ENCODE measurements around the gene SPTA1. TPM values are rescaled to one million over a fixed set of nuclear protein-coding genes. Genes with fewer than 3 reads are reported as not detected.

SPTA1 gene
- total RNA-seq, 1 donor from 2014 or later = not detected

GRCh38 chr1:158674302-158674701 is 12.2 kb downstream of the SPTA1 start:
- Mint-ChIP-seq H3K4me1 (no peaks in the 10 kb centered on the region), H3K36me3 (ENCODE audit: low read depth) (no peaks in the 10 kb centered on the region), H3K27ac (ENCODE audit: unreplicated experiment) (no peak overlapping the region), H3K27me3 (ENCODE audit: low read depth) (peaks cover 7% of the 10 kb centered on the region), H3K9me3 (no peaks in the 10 kb centered on the region), H3K4me3 (no peak overlapping the region)
- TF ChIP-seq CTCF (conservative IDR thresholded peaks at IDR 0.05) = no peak
- no peak for DNase-seq (ENCODE audit: low read depth, low spot score)

DNA sequence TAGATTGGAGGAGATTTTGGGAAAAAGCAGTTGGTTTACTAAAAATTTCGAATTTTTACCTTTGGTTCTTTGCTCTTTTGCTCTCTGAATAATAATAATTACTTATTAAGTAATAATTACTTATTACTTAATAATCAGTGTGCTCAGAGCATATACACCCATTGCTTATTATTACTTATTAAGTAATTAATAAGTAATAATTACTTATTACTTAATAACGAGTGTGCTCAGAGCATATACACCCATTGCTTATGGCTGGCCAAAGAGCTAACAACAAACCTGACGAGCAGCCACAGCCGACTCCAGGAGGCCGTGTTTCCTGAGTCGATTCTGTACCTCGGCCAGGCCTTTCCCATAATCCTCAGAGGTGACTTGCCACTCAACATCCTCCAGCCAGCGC is 20.5 kb downstream of the SPTA1 start:
- no peak for DNase-seq (ENCODE audit: low read depth, low spot score)
- H3K36me3 Mint-ChIP-seq (ENCODE audit: low read depth) = no peaks in the 10 kb centered on the region
- peaks cover 4% of the 10 kb centered on the region for H3K4me1 Mint-ChIP-seq
- H3K27me3 Mint-ChIP-seq (ENCODE audit: low read depth) = no peaks in the 10 kb centered on the region
- H3K4me3 Mint-ChIP-seq = no peak overlapping the region
- TF ChIP-seq CTCF (conservative IDR thresholded peaks at IDR 0.05) = no peak
- no peaks in the 10 kb centered on the region for H3K9me3 Mint-ChIP-seq
- no peak overlapping the region for H3K27ac Mint-ChIP-seq (ENCODE audit: unreplicated experiment)

DNA sequence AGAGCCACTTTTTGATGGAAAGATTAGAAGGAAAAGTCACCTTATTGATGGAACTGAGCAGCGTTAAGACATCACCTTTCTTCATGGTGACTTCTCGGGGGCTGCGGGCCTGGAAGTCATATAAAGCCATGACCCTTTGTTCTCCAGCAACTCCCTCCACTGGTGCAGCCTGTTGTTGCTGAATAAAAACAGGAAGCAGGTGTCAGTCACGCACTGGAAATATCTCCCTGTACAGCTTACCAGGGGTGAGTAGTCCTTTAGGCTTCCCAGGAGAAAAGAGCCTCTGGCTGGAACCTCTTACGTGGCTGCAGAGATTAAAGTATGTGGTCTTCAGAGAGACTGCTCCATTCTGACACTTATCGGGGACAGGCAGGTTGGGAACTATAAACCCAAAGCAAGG is 31.9 kb downstream of the SPTA1 start:
- Mint-ChIP-seq H3K4me1 (peaks cover 4% of the 10 kb centered on the region), H3K27me3 (ENCODE audit: low read depth) (peaks cover 2% of the 10 kb centered on the region), H3K36me3 (ENCODE audit: low read depth) (no peaks in the 10 kb centered on the region), H3K4me3 (no peak overlapping the region), H3K27ac (ENCODE audit: unreplicated experiment) (no peak overlapping the region), H3K9me3 (no peaks in the 10 kb centered on the region)
- no peak for DNase-seq (ENCODE audit: low read depth, low spot score)
- TF ChIP-seq CTCF (conservative IDR thresholded peaks at IDR 0.05) = no peak

- Mint-ChIP-seq H3K27me3 (ENCODE audit: low read depth) (peaks cover 2% of the 10 kb centered on the region), H3K36me3 (ENCODE audit: low read depth) (no peaks in the 10 kb centered on the region), H3K27ac (ENCODE audit: unreplicated experiment) (no peak overlapping the region), H3K4me1 (peaks cover 4% of the 10 kb centered on the region), H3K9me3 (no peaks in the 10 kb centered on the region), H3K4me3 (no peak overlapping the region)
- DNase-seq (ENCODE audit: low read depth, low spot score) = no peak
- no peak for TF ChIP-seq CTCF (conservative IDR thresholded peaks at IDR 0.05)
These were observed 32.4 kb downstream of the SPTA1 start for GRCh38 chr1:158654086-158654485.

DNA sequence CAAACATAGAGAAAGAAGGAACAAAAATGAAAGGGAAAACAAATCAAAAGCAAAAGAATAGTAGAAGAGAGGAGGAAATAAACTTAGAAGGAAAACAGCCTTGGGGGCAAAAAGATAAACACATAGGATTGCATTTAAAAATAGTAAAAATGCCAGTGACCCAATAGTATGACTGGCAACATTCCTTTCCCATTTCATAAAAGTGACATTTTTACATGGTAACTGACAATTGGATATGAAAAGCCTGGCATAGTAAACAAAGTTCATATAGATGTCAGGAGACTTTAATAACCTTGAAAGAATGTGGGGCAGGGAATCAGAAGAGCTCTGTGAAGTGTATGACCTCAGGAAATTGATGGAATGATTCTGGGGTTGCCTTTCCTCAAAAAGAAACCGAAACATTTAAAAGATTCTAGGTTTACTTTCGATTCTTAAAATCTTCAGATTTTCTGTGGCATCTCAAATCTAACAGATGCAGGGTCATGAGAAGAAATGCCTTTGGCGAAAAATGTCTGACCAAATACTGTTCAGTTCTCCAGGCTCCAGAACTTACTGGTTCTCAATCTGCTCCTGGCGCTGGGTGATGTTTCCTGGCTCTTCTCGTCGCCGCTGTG is 33.7 kb downstream of the SPTA1 start:
- Mint-ChIP-seq H3K27ac (ENCODE audit: unreplicated experiment) (no peak overlapping the region), H3K9me3 (no peaks in the 10 kb centered on the region), H3K36me3 (ENCODE audit: low read depth) (no peaks in the 10 kb centered on the region), H3K4me3 (no peak overlapping the region), H3K27me3 (ENCODE audit: low read depth) (peaks cover 2% of the 10 kb centered on the region), H3K4me1 (peaks cover 4% of the 10 kb centered on the region)
- no peak for TF ChIP-seq CTCF (conservative IDR thresholded peaks at IDR 0.05)
- no peak for DNase-seq (ENCODE audit: low read depth, low spot score)
